H9 (cell line): ENCODE results near the gene RNF113B. TPM values are rescaled to one million over a fixed set of nuclear protein-coding genes. Genes with fewer than 3 reads are reported as not detected.

Source experiments
- DNase-seq: peaks from one replicate; pipeline ENCODE4 v3.0.0-alpha.2; 2017
- H2AFZ ChIP-seq: one replicate; pipeline ENCODE4 v1.6.1; 2013; ENCODE audit warnings: mild to moderate bottlenecking, low read length, control low read depth, moderate library complexity
- H2AK5ac ChIP-seq: 2 replicates; pipeline ENCODE4 v1.6.1; 2013; ENCODE audit warnings: low read length, control low read depth, mixed read lengths; ENCODE audit not compliant: insufficient read length
- H2BK120ac ChIP-seq: one replicate; pipeline ENCODE4 v1.6.1; 2013; ENCODE audit warnings: low read depth, mild to moderate bottlenecking, low read length, control low read depth, inconsistent platforms; ENCODE audit not compliant: poor library complexity, severe bottlenecking
- H2BK12ac ChIP-seq: 2 replicates; pipeline ENCODE4 v1.6.1; 2013; ENCODE audit warnings: low read length, control low read depth, mixed read lengths, low read depth; ENCODE audit not compliant: insufficient read length
- H2BK15ac ChIP-seq: 2 replicates; pipeline ENCODE4 v1.6.1; 2013; ENCODE audit warnings: low read depth, low read length, control low read depth
- H2BK20ac ChIP-seq: one replicate; pipeline ENCODE4 v1.6.1; 2013; ENCODE audit warnings: low read depth, mild to moderate bottlenecking, low read length, control low read depth, inconsistent platforms; ENCODE audit not compliant: poor library complexity, severe bottlenecking
- H2BK5ac ChIP-seq: 2 replicates; pipeline ENCODE4 v1.6.1; 2013; ENCODE audit warnings: low read length, control low read depth, mixed read lengths; ENCODE audit not compliant: insufficient read length
- H3K14ac ChIP-seq: 2 replicates; pipeline ENCODE4 v1.6.1; 2013; ENCODE audit warnings: low read length, control low read depth; ENCODE audit not compliant: insufficient read depth
- H3K18ac ChIP-seq: 2 replicates; pipeline ENCODE4 v1.6.1; 2013; ENCODE audit warnings: low read depth, mild to moderate bottlenecking, mixed read lengths, low read length, control low read depth; ENCODE audit not compliant: insufficient read length
- H3K23ac ChIP-seq: 2 replicates; pipeline ENCODE4 v1.6.1; 2013; ENCODE audit warnings: low read length, control low read depth, mixed read lengths, low read depth; ENCODE audit not compliant: insufficient read length
- H3K23me2 ChIP-seq: 2 replicates; pipeline ENCODE4 v1.6.1; 2013; ENCODE audit warnings: low read depth, mild to moderate bottlenecking, mixed read lengths, low read length, control low read depth; ENCODE audit not compliant: insufficient read length, poor library complexity, severe bottlenecking
- H3K27ac ChIP-seq: 2 replicates; pipeline ENCODE4 v1.5.1; 2013; ENCODE audit warnings: low read length, control low read depth, mixed read lengths, low read depth; ENCODE audit not compliant: insufficient read length
- H3K27me3 ChIP-seq: 2 replicates; pipeline ENCODE4 v1.6.1; 2013; ENCODE audit warnings: low read length, control low read depth, inconsistent platforms; ENCODE audit not compliant: insufficient read depth
- H3K4ac ChIP-seq: 2 replicates; pipeline ENCODE4 v1.6.1; 2013; ENCODE audit warnings: low read depth, mild to moderate bottlenecking, control low read depth, inconsistent platforms, low read length, moderate library complexity
- H3K4me1 ChIP-seq: 2 replicates; pipeline ENCODE4 v1.6.1; 2013; ENCODE audit warnings: low read length, control low read depth, inconsistent platforms; ENCODE audit not compliant: insufficient read depth
- H3K4me2 ChIP-seq: 2 replicates; pipeline ENCODE4 v1.6.1; 2013; ENCODE audit warnings: low read length, control low read depth, mixed read lengths; ENCODE audit not compliant: insufficient read length, insufficient read depth
- H3K56ac ChIP-seq: 2 replicates; pipeline ENCODE4 v1.6.1; 2013; ENCODE audit warnings: low read depth, mild to moderate bottlenecking, mixed read lengths, low read length, control low read depth; ENCODE audit not compliant: insufficient read length
- H3K79me1 ChIP-seq: 2 replicates; pipeline ENCODE4 v1.6.1; 2013; ENCODE audit warnings: low read depth, mild to moderate bottlenecking, moderate library complexity, low read length, control low read depth, inconsistent platforms; ENCODE audit not compliant: insufficient read depth, poor library complexity, severe bottlenecking
- H3K79me2 ChIP-seq: 2 replicates; pipeline ENCODE4 v1.6.1; 2013; ENCODE audit warnings: low read length, control low read depth, inconsistent platforms; ENCODE audit not compliant: insufficient read depth
- H3K9ac ChIP-seq: 2 replicates; pipeline ENCODE4 v1.6.1; 2013; ENCODE audit warnings: low read length, control low read depth, mixed read lengths; ENCODE audit not compliant: insufficient read length; ENCODE audit errors: extremely low read depth
- H3K9me3 ChIP-seq: one replicate; pipeline ENCODE4 v1.6.1; 2013; ENCODE audit warnings: low read depth, low read length, inconsistent platforms; ENCODE audit not compliant: control insufficient read depth
- H3T11ph ChIP-seq: one replicate; pipeline ENCODE4 v1.6.1; 2013; ENCODE audit warnings: mild to moderate bottlenecking, low read length, control low read depth, inconsistent platforms
- H4K20me1 ChIP-seq: one replicate; pipeline ENCODE4 v1.6.1; 2013; ENCODE audit not compliant: control insufficient read depth, insufficient read length, insufficient read depth
- H4K5ac ChIP-seq: 2 replicates; pipeline ENCODE4 v1.6.1; 2013; ENCODE audit warnings: low read depth, mild to moderate bottlenecking, mixed read lengths, low read length, control low read depth; ENCODE audit not compliant: insufficient read length
- H4K8ac ChIP-seq: replicated peaks from 2 replicates; pipeline ENCODE4 v1.6.1; 2013; ENCODE audit warnings: low read length, control low read depth, mixed read lengths, low read depth; ENCODE audit not compliant: insufficient read length
- H4K91ac ChIP-seq: 2 replicates; pipeline ENCODE4 v1.6.1; 2013; ENCODE audit warnings: low read depth, mild to moderate bottlenecking, moderate library complexity, mixed read lengths, low read length, control low read depth; ENCODE audit not compliant: insufficient read length
- H3K27ac Mint-ChIP-seq, 3 experiments: 2 replicates in 2 of 3; 3 replicates in 1 of 3; pipeline ENCODE4 v1.8.0; 2020 to 2021; ENCODE audit warnings: mixed read lengths in 3 of 3, mild to moderate bottlenecking in 1 of 3, moderate library complexity in 1 of 3
- H3K27me3 Mint-ChIP-seq: 2 replicates; pipeline ENCODE4 v1.8.0; 2021; ENCODE audit warnings: low read depth, mild to moderate bottlenecking, moderate library complexity, mixed read lengths
- H3K36me3 Mint-ChIP-seq, 3 experiments: 2 replicates in 2 of 3; 3 replicates in 1 of 3; pipeline ENCODE4 v1.8.0; 2020 to 2021; ENCODE audit warnings: low read depth in 3 of 3, mixed read lengths in 3 of 3; ENCODE audit not compliant: insufficient read depth in 1 of 3
- H3K4me1 Mint-ChIP-seq, 2 experiments: 2 replicates each; pipeline ENCODE4 v1.8.0; 2020; ENCODE audit warnings: mixed read lengths in 2 of 2
- H3K4me3 Mint-ChIP-seq, 2 experiments: 2 replicates in 1 of 2; 3 replicates in 1 of 2; pipeline ENCODE4 v1.8.0; 2020 to 2021; ENCODE audit warnings: mild to moderate bottlenecking in 2 of 2, mixed read lengths in 2 of 2, moderate library complexity in 1 of 2
- H3K9me3 Mint-ChIP-seq, 2 experiments: 2 replicates in 1 of 2; 3 replicates in 1 of 2; pipeline ENCODE4 v1.8.0; 2020; ENCODE audit warnings: mild to moderate bottlenecking in 2 of 2, mixed read lengths in 2 of 2, moderate library complexity in 1 of 2
- WGBS: extraction: QIAGEN DNeasy Blood & Tissue Kit; methylation state at CpG from one replicate; pipeline ENCODE4 v1.1.7; 2013; ENCODE audit warnings: missing lambda C conversion rate, low lambda C conversion rate, mixed read lengths; ENCODE audit not compliant: insufficient read length; ENCODE audit errors: extremely low coverage; 5-methylcytosine and 5-hydroxymethylcytosine counted together
- total RNA-seq: library from RNA; stranded (reverse); gene quantifications from 2 replicates; pipeline ENCODE4 v1.2.1, GENCODE V29; 2021
- TF ChIP-seq, protein P1 (sequence below): fragments of 200-600 bp; sonication (generic); conservative IDR thresholded peaks from 3 replicates; pipeline ENCODE4 v1.8.0; 2021; ENCODE audit warnings: antibody characterized with exemption, mild to moderate bottlenecking

Gene RNF113B
- total RNA-seq, 1 experiment from 2014 or later, result not detected

- TF ChIP-seq, protein P1, sequence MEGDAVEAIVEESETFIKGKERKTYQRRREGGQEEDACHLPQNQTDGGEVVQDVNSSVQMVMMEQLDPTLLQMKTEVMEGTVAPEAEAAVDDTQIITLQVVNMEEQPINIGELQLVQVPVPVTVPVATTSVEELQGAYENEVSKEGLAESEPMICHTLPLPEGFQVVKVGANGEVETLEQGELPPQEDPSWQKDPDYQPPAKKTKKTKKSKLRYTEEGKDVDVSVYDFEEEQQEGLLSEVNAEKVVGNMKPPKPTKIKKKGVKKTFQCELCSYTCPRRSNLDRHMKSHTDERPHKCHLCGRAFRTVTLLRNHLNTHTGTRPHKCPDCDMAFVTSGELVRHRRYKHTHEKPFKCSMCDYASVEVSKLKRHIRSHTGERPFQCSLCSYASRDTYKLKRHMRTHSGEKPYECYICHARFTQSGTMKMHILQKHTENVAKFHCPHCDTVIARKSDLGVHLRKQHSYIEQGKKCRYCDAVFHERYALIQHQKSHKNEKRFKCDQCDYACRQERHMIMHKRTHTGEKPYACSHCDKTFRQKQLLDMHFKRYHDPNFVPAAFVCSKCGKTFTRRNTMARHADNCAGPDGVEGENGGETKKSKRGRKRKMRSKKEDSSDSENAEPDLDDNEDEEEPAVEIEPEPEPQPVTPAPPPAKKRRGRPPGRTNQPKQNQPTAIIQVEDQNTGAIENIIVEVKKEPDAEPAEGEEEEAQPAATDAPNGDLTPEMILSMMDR, result no peak
- H2BK15ac ChIP-seq, result no peak overlapping the region
- H4K5ac ChIP-seq, result no peak overlapping the region
- Mint-ChIP-seq H3K36me3 (peaks cover 0 to 10% (median 1%) of the 10 kb centered on the region in 3 experiments; a peak in 4 of 7 replicates), H3K27me3 (peaks cover 24% of the 10 kb centered on the region), H3K4me1 (peaks cover 43 to 44% of the 10 kb centered on the region in 2 experiments), H3K4me3 (peak overlapping the region; percentile 86 to 90), H3K9me3 (0 out of 5 replicates have a peak, but pooled peaks cover 0 to 2% of the 10 kb centered on the region in 2 experiments), H3K27ac (peak overlapping the region in 2 of 3 experiments; percentile 42 to 44; a peak in 2 of 7 replicates)
- no peaks in the 10 kb centered on the region; the same call in 1 of the 2 replicates for H3K27me3 ChIP-seq
- DNase-seq, result no peak
- H3K4ac ChIP-seq, result no peak overlapping the region
- H3K4me2 ChIP-seq, result peak overlapping the region; percentile 78
- H3K9me3 ChIP-seq, result no peaks in the 10 kb centered on the region
- H2BK20ac ChIP-seq, result no peak overlapping the region
- no peak overlapping the region for H2BK120ac ChIP-seq
- peaks cover 7% of the 10 kb centered on the region; the same call in 1 of the 2 replicates for H3K79me2 ChIP-seq
- no CpG with 5 or more reads among the region's 21 CpGs for WGBS
- no peak overlapping the region for H2AFZ ChIP-seq
- H2BK12ac ChIP-seq, result no peak overlapping the region
- no peak overlapping the region for H4K8ac ChIP-seq
- no peaks in the 10 kb centered on the region for H4K20me1 ChIP-seq
- peaks cover 7% of the 10 kb centered on the region; the same call in 1 of the 2 replicates for H3K4me1 ChIP-seq
- no peak overlapping the region for H4K91ac ChIP-seq
- H3K79me1 ChIP-seq, result no peaks in the 10 kb centered on the region
- H3K56ac ChIP-seq, result no peak overlapping the region
- H3K14ac ChIP-seq, result no peak overlapping the region
- H3K18ac ChIP-seq, result no peak overlapping the region
- no peak overlapping the region for H2AK5ac ChIP-seq
- H3K23me2 ChIP-seq, result peaks cover 16% of the 10 kb centered on the region
- H3K27ac ChIP-seq, result no peak overlapping the region
- no peak overlapping the region for H2BK5ac ChIP-seq
- no peak overlapping the region for H3K23ac ChIP-seq
- peak overlapping the region; percentile 25 for H3K9ac ChIP-seq
- H3T11ph ChIP-seq, result no peak overlapping the region
Measured at GRCh38 chr13:98144027-98144741, 32.9 kb downstream of the RNF113B start.
